ENCODE results near the gene DPEP2.

DNA sequence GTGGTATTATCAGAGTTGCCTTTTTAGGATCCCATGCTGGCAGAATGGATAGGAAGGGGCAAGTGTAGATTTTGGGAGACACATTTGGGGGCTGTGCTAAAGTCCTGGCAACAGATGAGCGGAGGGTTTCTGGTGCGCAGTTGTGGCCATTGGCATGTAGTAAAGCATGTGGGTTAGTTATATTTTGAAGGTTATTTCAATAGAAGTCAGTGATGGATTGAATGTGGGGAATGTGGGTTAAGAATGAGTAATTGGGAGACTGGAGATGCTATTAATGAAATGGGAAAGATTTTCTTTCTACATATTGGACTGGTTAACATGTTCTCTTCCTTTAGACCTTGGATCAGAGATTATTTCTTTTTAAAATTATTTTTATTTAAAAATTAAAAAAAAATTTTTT, 33.8 kb upstream of the DPEP2 start:
- TF ChIP-seq POLR2AphosphoS5 (IDR thresholded peaks at IDR 0.05; ENCODE audit: low read depth, low read length) (no peak), TAF1 (IDR thresholded peaks at IDR 0.05; ENCODE audit: borderline replicate concordance, insufficient read depth, low read length) (no peak), REST (IDR thresholded peaks at IDR 0.05; ENCODE audit: insufficient read depth in 1 of 2, low read depth in 2 of 2, low read length in 2 of 2) (no peak), SIN3A (IDR thresholded peaks at IDR 0.05; ENCODE audit: borderline replicate concordance, insufficient read depth, low read length) (no peak), FOXP2 (optimal IDR thresholded peaks at IDR 0.05; ENCODE audit: borderline replicate concordance, extremely low read depth, extremely low read length, insufficient read depth) (no peak)

Data from PFSK-1 (cell line).